Rectal smooth muscle tissue (tissue), 1 donor: ENCODE results near the gene CACNA2D4.

Source experiments
- H3K27ac ChIP-seq: one replicate; pipeline ENCODE4 v1.7.0; 2013; ENCODE audit warnings: low read depth, low read length, inconsistent platforms
- H3K27me3 ChIP-seq: one replicate; pipeline ENCODE4 v1.7.0; 2013; ENCODE audit warnings: low read length; ENCODE audit not compliant: control insufficient read depth, insufficient read depth
- H3K36me3 ChIP-seq: one replicate; pipeline ENCODE4 v1.7.0; 2013; ENCODE audit warnings: low read length; ENCODE audit not compliant: control insufficient read depth, insufficient read depth
- H3K4me1 ChIP-seq: one replicate; pipeline ENCODE4 v1.7.0; 2013; ENCODE audit warnings: low read length; ENCODE audit not compliant: control insufficient read depth, insufficient read depth
- H3K4me3 ChIP-seq: one replicate; pipeline ENCODE4 v1.7.0; 2013; ENCODE audit warnings: low read length
- H3K9ac ChIP-seq: one replicate; pipeline ENCODE4 v1.7.0; 2013; ENCODE audit warnings: low read length

CACNA2D4 gene

DNA sequence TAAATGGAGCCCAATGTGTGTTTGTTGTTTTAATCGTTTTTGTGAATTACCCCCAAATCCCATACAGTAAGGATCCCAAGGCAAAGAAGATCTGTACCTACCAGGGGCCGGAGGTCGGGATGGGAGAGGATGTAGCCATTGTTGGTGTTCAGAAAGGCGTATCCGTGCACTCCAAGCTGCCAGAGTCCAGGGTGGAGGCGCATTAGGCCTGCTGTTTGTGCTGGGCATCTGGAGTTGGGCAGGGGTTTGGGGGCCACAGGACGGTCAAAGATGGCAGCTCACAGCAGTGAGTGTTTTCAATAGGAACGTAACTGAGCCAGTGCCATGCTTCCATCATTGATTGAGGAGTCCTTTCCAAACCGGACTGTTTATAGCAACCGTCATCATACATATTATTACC, 40.2 kb downstream of the CACNA2D4 start:
- H3K27ac ChIP-seq = no peak overlapping the region
- no peak overlapping the region for H3K9ac ChIP-seq
- no peaks in the 10 kb centered on the region for H3K36me3 ChIP-seq
- no peaks in the 10 kb centered on the region for H3K4me1 ChIP-seq
- H3K4me3 ChIP-seq = no peak overlapping the region
- no peaks in the 10 kb centered on the region for H3K27me3 ChIP-seq

GRCh38 chr12:1877169-1877878, 41.1 kb downstream of the CACNA2D4 start:
- Histone ChIP-seq H3K27ac (no peak overlapping the region), H3K4me1 (no peaks in the 10 kb centered on the region), H3K9ac (no peak overlapping the region), H3K36me3 (no peaks in the 10 kb centered on the region), H3K4me3 (no peak overlapping the region), H3K27me3 (no peaks in the 10 kb centered on the region)

DNA sequence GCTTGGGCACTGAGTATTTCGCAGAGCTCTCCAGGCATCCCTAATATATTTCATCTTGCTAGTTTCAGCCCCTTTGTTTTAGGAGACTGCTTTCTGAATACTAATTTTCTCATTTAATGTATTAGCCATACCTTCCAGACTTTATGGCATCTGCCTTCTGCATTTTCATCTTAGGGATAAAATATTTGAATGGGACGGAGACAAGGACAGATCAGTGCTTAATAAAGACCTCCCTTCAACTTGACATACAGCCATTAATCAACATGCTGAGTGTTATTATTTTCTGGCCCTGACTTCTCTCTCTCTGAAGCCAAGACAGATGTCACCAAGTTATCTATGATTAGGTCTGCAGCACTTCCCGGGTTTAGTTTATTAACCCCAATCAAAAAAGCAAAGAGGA, 42.4 kb downstream of the CACNA2D4 start:
- no peak overlapping the region for H3K27ac ChIP-seq
- H3K36me3 ChIP-seq = no peaks in the 10 kb centered on the region
- no peak overlapping the region for H3K4me3 ChIP-seq
- no peaks in the 10 kb centered on the region for H3K27me3 ChIP-seq
- H3K4me1 ChIP-seq = no peaks in the 10 kb centered on the region
- H3K9ac ChIP-seq = no peak overlapping the region

DNA sequence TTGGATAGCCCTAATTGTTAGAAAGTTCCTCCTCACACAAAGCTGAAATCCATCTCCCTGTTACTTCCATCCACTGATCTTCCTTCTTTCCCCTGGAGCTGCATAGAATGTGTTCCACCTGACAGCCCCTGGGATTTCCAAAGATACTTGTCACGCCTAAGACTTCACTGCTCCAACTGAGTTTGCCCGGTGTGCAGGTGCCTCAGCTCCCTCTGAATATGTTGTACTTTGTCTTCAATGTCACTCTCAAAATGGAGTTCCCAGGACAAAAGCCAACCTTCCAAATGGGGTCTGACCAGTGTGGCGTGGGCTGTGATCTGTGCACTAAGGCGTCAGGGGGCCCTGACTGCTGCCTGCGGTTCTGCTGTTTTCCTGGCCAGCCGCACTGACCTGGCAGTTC, 42.8 kb downstream of the CACNA2D4 start:
- no peak overlapping the region for H3K9ac ChIP-seq
- no peaks in the 10 kb centered on the region for H3K36me3 ChIP-seq
- no peak overlapping the region for H3K27ac ChIP-seq
- no peaks in the 10 kb centered on the region for H3K4me1 ChIP-seq
- no peak overlapping the region for H3K4me3 ChIP-seq
- H3K27me3 ChIP-seq = no peaks in the 10 kb centered on the region

DNA sequence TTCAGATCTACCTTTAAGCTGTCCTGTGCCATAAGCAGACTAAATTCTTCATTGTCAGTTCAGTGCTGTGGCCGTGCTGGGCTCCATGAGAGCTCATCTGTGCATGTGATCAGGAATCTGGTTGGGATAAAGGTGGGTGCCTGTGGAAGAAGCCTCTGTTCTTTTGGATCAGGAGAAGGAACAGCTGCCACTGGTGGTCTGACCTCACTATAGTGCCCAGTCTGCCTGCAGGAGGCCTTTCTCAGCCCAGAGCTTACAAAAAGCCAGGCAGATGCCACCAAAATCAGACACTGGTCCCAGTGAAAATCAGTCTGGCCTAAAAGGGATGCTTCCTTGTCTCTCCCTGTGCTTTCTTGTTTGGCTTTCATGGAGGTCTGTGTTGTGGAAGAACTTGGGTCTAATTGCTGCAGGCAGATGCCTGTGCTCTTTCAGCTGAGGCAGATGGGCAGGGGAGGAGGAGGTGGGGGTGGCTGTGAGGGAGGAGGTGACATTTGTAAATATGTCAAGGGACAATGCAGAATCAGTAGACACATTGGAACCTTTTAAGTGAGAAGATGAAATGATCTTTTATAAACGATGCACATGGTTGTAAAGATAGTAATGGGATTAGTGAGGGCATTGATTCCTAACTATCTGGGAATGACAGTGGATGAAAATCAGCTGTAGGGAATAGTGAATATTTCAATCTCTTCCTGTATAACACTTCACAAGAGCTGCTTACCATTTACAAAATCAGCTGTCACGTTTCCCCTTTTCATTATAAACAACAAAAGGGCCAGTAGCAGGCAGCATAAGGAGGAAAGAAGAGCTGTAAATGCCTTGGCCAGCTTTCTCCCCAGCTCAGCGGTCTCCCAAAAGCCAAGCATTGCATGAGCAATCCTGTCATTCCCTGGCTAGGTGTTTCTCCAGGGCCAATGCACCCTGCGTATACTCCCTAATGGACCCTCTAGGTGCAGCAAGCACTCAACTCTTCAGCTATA, 44.6 kb downstream of the CACNA2D4 start:
- Histone ChIP-seq H3K4me3 (no peak overlapping the region), H3K9ac (no peak overlapping the region), H3K4me1 (no peaks in the 10 kb centered on the region), H3K27me3 (no peaks in the 10 kb centered on the region), H3K36me3 (no peaks in the 10 kb centered on the region), H3K27ac (no peak overlapping the region)

- Histone ChIP-seq H3K4me1 (no peaks in the 10 kb centered on the region), H3K27ac (no peak overlapping the region), H3K36me3 (no peaks in the 10 kb centered on the region), H3K4me3 (no peak overlapping the region), H3K9ac (no peak overlapping the region), H3K27me3 (no peaks in the 10 kb centered on the region)
These were observed 46.0 kb downstream of the CACNA2D4 start for GRCh38 chr12:1872448-1872847.

DNA sequence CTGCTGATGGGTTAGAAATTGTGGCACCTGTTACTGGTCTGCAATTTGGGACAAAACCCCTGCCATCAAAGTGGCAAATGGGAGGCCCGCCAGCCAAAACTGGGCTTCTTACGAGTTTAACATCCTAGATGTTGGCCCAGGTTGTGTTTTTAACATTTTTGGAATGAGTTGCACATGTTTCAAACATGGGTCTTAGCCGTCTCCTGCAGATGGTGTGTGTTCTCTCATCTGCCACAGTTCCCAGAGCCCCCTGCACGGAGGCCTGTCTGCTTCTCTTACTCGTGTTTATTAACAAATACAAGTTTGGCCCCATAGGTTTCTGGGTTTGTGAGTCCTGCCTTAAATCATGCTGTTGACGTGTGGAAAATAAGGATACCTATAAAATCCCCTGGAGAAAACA, 46.5 kb downstream of the CACNA2D4 start:
- Histone ChIP-seq H3K4me1 (no peaks in the 10 kb centered on the region), H3K36me3 (no peaks in the 10 kb centered on the region), H3K9ac (no peak overlapping the region), H3K27me3 (no peaks in the 10 kb centered on the region), H3K4me3 (no peak overlapping the region), H3K27ac (no peak overlapping the region)

DNA sequence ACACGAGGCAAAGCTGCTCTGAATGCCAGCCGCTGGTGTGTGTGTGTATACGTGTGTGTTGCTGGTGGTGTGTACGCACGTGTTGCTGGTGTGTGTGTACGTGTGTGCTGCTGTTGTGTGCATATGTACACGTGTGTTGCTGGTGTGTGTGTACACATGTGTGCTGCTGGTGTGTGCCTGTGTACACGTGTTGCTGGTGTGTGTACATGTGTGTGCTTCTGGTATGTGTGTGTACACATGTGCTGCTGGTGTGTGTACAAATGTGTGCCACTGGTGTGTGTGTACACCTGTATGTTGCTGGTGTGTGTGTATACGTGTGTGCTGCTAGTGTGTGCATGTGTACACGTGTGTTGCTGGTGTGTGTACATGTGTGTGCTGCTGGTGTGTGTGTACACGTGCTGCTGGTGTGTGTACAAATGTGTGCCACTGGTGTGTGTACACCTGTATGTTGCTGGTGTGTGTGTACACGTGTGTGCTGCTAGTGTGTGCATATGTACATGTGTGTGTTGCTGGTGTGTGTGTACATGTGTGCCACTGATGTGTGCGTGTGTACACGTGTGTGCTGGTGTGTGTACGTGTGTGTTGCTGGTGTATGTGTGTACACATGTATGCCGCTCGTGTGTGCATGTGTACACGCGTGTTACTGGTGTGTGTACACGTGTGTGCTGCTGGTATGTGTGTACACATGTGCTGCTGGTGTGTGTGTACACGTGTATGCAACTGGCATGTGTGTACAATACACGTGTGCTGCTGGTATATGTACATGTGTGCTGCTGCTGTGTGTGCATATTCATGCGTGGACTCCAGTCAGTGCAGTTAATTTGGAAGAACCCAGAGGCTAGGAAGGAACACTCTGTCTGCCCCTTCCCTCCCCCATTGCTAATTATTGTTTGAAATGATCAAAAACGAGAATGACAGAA, 47.2 kb downstream of the CACNA2D4 start:
- Histone ChIP-seq H3K4me3 (no peak overlapping the region), H3K9ac (no peak overlapping the region), H3K27ac (no peak overlapping the region), H3K27me3 (no peaks in the 10 kb centered on the region), H3K36me3 (no peaks in the 10 kb centered on the region), H3K4me1 (no peaks in the 10 kb centered on the region)

GRCh38 chr12:1870086-1870485, 48.4 kb downstream of the CACNA2D4 start:
- no peaks in the 10 kb centered on the region for H3K4me1 ChIP-seq
- H3K4me3 ChIP-seq = no peak overlapping the region
- no peak overlapping the region for H3K9ac ChIP-seq
- H3K27ac ChIP-seq = no peak overlapping the region
- no peaks in the 10 kb centered on the region for H3K36me3 ChIP-seq
- no peaks in the 10 kb centered on the region for H3K27me3 ChIP-seq

- H3K27ac ChIP-seq = no peak overlapping the region
- H3K27me3 ChIP-seq = no peaks in the 10 kb centered on the region
- H3K36me3 ChIP-seq = no peaks in the 10 kb centered on the region
- H3K9ac ChIP-seq = no peak overlapping the region
- no peak overlapping the region for H3K4me3 ChIP-seq
- no peaks in the 10 kb centered on the region for H3K4me1 ChIP-seq
These were observed 49.3 kb downstream of the CACNA2D4 start for GRCh38 chr12:1869145-1869544.

GRCh38 chr12:1865284-1865866, 53.1 kb downstream of the CACNA2D4 start:
- no peak overlapping the region for H3K9ac ChIP-seq
- no peaks in the 10 kb centered on the region for H3K27me3 ChIP-seq
- no peaks in the 10 kb centered on the region for H3K4me1 ChIP-seq
- no peak overlapping the region for H3K4me3 ChIP-seq
- no peak overlapping the region for H3K27ac ChIP-seq
- H3K36me3 ChIP-seq = no peaks in the 10 kb centered on the region

- Histone ChIP-seq H3K9ac (no peak overlapping the region), H3K4me1 (no peaks in the 10 kb centered on the region), H3K36me3 (no peaks in the 10 kb centered on the region), H3K4me3 (no peak overlapping the region), H3K27ac (no peak overlapping the region), H3K27me3 (no peaks in the 10 kb centered on the region)
These were observed 53.6 kb downstream of the CACNA2D4 start for GRCh38 chr12:1864867-1865266.
